Stimulated activated CD8-positive, alpha-beta memory T cell treated with anti-CD3 and anti-CD28 coated beads, Interleukin-7, amount 100 ng/mL, for 48 hours (primary cell): ENCODE results near the gene THBS3.
"Not testable (repeated sequence)": the region's sequence is repeated elsewhere in the genome, so short reads cannot be mapped to it uniquely, and the experiment has no call there.

Experiments
- DNase-seq, 2 donors: peaks; one replicate each; pipeline ENCODE4 v3.0.0-alpha.2; 2020; ENCODE audit warnings: low read depth in 1 of 2; ENCODE audit errors: extremely low read depth in 1 of 2

The THBS3 gene

DNA sequence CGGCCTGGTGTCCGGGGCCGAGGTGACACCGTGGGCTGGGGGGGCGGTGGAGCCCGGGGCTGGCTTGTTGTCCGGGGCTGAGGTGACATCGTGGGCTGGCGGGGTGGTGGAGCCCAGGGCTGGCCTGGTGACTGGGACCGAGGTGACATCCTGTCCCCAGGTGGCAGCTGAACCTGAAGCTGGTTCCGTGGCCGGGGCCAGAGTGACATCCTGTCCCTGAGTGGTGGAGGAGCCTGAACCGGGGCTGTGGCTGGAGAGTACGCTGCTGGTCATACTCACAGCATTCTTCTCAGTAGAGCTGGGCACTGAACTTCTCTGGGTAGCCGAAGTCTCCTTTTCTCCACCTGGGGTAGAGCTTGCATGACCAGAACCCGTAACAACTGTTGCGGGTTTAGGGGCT is 15.8 kb downstream of the THBS3 start:
- no peak for DNase-seq

DNA sequence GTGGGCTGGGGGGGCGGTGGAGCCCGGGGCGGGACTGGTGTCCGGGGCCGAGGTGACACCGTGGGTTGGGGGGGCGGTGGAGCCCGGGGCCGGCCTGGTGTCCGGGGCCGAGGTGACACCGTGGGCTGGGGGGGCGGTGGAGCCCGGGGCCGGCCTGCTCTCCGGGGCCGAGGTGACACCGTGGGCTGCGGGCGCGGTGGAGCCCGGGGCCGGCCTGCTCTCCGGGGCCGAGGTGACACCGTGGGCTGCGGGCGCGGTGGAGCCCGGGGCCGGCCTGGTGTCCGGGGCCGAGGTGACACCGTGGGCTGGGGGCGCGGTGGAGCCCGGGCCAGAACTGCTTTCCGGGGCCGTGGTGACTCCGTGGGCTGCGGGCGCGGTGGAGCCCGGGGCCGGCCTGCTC is 17.8 kb downstream of the THBS3 start:
- DNase-seq: not testable (repeated sequence)

DNA sequence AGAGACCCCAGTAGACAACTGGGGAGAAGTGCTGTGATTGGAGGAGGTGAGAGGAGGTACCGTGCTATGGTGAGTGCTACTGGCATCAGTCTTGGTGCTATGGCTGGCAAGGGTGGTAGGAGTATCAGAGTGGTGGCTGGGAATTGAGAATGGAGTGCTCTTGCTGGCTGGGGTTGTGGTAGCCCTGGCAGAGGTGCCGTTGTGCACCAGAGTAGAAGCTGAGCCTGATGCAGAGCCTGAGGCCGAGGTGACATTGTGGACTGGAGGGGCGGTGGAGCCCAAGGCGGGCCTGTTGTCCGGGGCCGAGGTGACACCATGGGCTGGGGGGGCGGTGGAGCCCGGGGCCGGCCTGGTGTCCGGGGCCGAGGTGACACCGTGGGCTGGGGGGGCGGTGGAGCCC is 19.4 kb downstream of the THBS3 start:
- no peak for DNase-seq

DNA sequence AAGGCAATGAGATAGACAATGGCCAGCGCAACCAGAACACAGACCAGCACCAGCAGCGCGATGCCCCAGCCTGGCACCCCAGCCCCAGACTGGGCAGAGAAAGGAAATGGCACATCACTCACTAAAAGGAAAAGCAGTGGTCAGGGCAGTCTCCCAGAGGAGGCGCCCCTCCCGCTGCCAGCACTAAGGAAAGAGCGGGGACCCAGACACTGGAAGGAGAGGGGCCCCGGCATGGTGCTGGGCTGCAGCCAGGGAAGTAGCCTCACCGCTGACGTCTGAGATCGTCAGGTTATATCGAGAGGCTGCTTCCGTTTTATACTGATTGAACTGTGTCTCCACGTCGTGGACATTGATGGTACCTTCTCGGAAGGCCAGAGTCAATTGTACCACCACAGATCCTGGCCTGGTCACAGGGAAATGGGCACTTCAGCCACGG is 20.2 kb downstream of the THBS3 start:
- no peak for DNase-seq

DNA sequence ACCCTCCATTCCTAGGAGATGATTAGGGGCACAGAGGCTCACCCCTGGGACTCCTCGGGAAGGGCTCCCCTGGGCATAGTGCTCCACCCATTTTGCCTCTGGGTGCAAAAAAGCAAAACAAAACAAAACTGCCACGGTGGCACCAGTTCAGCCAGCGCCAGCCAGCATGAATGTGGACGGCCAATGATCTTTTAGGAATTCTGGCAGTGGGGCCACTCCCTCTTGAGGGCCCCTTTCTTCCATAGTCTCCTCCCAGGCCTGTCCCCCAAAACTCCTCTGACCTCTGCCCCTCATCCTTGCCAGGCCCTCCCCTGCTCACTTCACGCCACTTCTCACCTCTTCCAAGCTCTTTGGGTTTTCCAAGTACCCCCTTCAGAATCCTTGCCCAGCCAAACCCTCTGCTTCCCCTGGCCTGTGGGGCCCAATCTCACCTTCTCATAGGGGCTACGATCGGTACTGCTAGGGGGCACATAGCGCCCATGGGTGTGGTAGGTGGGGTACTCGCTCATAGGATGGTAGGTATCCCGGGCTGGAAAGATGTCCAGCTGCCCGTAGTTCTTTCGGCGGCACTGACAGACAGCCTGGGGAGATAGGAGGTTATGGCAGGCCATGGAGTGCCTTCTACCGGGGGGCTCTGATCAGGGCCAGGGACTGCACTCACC is 20.8 kb downstream of the THBS3 start:
- DNase-seq: no peak

DNA sequence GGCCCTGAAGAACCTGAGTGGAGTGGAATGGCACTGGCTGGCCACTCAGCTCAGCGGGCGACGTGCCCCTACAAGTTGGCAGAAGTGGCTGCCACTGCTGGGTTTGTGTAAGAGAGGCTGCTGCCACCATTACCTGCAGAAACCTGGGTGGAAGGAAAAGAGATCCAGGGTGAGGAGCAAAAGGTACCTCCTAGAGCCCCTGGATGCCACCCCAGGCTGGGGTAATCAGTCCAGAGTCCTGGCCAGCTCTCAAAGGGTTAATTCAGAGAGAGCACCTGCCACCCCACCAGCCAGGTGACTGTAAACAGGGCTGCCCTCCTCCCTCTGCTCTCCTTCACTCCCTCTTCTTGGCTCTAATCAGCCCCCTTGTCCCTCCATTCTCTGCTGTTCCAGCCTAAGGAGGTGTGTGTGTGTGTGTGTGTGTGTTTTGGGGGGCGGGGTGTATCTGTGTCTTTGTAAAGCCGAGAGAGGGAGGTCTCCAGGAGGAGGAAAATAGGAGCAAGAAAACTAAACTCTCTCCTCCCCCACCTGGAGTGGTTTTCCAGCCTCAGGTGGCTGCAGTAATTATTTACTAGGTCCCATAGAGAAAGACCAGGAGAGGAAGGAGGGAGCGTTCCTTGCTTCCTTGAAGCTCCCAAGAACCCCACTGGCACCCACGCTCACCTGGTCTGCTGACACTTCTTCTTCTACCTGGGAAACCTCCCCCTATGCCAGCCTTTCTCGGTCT is 21.5 kb downstream of the THBS3 start:
- DNase-seq: no peak

DNA sequence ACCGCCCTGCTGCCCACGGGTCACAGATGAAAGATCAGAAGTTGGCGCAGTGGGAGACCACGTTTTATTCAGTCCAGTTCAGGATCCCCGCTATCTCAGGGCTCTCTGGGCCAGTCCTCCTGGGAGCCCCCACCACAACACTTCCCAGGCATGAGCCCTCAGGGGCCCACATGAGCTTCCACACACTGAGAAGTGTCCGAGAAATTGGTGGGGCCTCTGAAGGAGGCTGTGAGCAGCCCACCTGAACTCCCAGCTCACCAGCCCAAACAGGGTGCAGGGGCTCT is 22.0 kb downstream of the THBS3 start:
- DNase-seq: no peak

DNA sequence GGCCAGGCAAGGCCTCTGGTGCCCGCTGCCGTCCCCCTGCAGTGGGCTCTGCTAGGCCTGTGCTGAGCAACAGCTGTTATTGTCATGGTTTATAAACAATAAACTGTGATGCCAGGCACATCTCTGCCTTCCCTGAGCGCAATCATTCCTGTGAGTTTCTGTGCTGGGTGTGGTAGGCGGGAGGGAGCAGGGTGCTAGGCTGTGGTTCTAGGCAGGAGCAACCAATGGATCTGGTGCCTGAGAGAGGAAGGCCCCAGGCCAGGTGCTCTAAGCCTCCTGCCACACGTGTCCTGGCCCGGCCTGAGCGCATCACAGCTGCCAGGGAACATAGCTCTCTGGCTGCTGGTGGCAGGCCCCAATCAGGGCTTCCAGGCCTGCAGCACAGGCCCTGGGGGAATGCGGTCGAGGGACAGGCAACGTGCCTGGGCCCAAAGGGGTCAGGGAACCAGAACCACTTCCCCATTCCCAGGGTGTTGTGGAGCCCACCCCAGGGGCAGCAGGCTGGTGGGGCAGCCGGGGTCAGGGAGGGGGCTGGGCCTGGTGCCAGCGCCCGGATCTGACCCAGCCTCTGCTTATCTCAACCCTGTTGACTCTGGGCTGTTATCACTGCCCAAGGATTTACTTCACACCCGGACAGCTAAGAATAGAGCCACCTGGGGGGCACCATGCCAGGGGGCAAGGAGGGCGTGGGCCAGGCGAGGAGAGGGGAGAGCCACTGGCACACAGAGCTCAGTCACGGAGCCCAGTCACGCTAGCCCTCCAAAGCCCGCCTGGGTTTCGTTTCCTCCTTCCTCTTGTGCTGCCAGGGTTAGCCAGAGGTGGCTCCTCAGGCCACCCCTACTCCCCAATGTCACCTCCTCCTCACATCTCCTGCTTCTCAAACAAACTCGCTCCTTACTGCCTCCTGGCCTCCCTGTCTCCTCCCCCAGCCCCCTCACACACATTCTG is 22.6 kb downstream of the THBS3 start:
- no peak for DNase-seq

DNA sequence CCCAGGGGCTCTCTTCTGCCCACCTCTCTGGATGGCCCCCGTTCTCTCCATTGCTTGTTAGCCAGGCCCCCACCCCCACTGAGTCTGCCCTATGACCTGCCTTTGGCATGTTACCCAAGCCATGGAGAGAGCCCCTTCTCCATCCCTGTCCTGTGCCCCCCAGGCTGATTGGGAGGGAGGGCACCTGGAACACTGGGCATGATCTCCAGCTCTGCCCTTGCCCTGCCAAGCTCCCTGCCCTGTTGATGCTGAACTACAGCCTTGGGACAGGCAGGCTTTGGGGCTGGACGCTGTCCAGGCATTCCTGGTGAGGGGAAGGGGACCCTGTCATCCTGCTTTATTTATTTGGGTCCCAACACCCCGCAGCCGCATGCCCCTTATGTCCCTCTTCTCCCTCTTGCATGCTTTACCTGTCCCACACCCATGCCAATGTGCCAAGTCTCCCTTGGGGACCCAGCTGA is 23.3 kb downstream of the THBS3 start:
- DNase-seq: no peak

DNA sequence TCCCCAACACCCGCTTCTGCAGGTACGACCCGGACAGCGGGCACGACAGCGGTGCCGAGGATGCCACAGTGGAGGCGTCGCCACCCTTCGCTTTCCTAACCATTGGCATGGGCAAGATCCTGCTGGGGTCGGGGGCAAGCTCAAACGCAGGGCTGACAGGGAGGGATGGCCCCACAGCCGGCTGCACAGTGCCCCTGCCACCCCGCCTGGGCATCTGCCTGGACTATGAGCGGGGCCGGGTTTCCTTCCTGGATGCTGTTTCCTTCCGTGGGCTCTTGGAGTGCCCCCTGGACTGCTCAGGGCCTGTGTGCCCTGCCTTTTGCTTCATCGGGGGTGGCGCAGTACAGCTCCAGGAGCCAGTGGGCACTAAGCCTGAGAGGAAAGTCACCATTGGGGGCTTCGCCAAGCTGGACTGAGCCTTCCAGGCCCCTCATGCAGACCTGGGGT is 23.9 kb downstream of the THBS3 start:
- DNase-seq: no peak

DNA sequence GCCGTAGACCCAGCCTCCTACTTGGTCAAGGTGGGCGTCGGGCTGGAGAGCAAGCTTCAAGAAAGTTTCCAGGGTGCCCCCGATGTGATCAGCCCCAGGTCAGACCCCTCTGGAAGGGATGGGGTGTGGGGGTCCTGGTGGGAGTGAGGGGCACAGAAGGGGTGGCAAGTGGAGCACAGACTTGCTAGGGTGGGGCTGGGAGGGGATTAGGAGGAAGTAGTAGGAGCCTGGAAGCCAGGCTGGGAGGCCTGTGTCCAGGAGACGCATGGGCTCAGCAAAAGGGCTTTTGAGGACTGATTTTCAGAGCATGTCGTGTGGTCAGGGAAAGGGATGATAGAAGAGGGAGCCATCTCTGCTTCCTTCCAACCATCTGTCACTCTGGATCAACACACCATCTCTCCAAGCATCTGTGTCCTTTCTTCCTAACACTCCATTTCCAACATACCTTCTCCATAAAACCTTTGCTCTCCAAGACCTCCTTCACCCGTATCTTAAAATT is 25.6 kb downstream of the THBS3 start:
- DNase-seq: no peak

DNA sequence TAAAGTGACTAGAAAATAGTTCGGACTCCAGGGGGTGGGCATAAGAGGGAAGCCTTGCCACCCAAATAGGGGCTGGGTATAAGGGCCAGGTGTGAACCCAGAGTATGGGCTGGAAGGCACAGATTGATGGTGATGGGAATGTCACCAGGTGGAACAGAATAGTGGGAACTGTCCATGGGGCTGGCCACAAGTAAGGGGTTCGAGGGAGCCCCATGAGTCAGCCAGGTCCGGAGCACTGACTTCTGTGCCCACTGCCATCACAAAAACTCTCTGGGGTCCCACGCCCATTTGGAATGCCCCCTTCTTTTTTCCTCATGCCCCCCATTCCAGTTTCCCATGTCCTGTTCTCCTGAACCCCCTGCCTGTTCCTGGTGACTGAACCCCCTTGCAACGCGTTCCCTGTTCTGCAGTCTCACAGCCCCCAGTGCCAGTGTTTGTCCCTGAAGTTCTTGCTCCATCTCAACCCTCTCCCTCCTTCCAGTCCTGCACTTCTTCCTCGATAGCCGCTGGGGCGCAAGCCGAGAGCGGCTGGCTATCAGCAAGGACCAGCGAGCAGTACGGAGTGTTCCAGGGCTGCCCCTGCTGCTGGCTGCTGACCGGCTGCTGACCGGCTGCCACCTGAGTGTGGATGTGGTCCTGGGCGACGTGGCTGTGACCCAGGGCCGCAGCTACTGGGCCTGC is 26.2 kb downstream of the THBS3 start:
- DNase-seq: no peak

DNA sequence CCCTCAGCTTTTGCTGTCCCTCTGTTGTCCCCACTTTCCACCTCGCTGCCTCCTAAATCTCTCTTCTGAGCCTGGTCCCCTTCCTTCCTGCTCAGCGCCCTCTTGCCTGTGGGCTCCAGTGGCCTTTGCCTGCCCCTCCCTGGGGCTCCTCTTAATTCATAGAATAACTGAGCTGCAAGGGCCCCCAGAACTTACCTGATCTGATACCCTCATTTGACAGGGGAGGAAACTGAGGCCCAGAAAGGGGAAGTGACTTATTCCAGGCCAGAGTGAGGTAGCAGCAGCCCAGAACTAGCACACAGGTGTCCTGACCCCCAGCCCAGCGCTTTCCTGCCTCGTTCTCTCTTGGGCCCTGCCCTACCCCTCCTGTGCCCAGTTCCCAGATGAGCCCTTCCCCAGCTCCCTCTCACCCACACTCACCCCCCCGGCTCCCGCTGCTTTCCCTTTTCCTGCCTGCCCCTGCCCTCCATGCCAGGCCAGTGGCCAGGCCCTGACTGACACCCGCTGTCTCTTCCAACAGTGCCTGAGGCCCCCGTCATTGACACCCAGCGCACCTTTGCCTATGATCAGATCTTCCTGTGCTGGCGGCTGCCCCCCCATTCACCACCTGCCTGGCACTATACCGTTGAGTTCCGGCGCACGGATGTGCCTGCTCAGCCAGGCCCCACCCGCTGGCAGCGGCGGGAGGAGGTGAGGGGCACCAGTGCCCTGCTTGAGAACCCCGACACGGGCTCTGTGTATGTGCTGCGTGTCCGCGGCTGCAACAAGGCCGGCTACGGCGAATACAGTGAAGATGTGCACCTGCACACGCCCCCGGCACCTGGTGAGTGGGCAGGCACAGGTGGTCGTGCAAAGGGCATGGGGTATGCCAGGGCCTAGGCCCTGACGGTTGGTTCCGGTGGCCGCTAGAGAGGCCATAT is 28.3 kb downstream of the THBS3 start:
- no peak for DNase-seq

DNA sequence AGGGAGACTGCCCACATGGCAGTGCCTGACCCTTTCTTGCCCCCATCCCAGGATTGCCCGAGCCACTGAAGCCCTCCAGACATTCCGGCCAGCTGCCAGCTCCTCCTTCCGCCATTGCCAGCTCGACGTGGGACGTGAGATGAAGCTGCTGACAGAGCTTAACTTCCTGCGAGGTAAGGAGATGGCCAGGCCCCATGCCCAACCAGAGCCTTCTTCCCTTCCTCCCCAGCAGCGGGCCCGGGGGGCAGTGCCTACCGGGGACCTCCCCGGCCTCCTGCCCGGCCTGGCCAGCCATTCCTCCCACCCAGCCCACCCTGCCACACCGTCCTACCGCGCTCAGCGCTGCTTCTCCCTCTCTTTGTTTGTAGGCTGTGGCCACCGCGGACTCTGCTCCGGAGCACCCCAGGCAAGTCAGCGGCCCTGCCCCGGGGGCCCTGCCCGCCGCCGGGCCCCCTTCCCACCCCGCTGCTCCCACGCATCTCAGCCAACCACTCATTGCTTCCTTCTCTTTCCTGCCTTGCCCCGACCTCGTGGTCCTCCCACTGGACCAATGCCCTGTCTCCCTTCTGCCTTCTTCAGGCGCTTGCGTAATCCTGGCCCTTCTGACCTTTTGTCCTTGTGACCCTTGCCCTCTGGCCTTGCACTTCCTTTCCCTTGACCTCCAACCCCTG is 29.1 kb downstream of the THBS3 start:
- DNase-seq: no peak

DNA sequence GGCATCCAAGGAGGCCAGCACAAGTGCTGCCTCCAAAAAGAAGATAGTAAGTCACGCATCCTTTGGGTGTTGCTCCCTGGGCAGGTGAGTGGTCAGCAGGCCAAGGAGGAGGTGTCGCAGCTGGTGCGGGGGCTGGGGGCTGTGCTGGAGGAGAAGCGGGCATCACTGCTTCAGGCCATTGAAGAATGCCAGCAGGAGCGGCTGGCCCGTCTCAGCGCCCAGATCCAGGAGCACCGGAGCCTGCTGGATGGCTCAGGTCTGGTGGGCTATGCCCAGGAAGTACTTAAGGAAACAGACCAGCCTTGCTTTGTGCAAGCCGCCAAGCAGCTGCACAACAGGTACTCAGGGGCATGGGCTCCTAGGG is 29.8 kb downstream of the THBS3 start:
- no peak for DNase-seq

DNA sequence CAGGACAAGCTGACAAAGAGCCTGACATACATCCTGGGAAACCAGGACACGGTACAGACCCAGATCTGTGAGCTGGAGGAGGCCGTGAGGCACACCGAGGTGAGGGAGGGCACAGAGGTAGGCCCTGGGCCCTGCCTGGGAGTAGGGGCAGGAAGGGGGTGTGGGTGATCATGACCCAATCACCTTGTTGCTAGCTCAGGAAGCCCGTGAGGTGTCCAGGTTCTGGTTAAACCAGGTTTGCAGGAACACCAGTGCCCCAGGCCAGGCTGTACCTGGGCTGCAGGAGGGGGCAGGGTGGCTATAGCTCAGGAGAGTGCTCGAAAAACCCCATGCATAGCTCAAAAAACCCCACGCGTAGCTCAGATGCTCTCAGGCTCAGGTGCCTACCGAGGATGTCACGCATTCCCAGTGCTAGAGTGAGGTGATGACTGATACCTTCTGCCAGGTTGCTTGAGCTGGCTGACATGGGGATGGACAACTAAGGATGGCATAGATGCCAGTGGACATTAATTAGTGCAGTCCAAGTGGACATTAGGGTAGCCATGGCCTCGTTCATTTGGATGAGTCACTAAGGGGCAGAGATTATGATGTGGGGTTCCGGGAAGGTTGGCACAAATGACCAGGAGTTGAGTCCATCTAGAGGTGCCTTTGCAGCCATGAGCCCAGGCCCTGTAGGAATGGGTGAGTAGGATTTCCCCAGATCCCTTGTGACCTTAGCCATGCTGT is 30.3 kb downstream of the THBS3 start:
- no peak for DNase-seq

DNA sequence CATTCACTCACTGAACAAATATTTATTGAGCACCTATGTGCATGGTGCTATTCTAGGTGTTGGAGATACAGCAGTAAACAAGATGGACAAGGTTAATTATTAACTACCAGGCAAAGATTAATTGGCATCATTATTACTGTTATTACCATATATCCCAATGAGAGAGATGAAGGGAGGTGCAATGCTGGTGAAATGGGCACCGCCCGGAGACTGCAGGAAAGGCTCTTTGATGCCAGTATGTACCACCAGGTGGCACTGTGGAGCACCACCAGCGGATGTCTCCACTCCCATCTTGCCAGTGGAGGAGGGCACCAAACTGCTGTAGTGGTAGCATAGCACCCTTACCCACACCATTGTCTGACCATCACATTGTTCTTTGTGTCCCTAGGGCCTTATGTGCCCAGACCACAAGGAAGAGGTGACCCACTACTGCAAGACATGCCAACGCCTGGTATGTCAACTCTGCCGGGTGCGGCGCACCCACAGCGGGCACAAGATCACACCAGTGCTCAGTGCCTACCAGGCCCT is 31.1 kb downstream of the THBS3 start:
- peak; percentile 63 to 75 for DNase-seq

DNA sequence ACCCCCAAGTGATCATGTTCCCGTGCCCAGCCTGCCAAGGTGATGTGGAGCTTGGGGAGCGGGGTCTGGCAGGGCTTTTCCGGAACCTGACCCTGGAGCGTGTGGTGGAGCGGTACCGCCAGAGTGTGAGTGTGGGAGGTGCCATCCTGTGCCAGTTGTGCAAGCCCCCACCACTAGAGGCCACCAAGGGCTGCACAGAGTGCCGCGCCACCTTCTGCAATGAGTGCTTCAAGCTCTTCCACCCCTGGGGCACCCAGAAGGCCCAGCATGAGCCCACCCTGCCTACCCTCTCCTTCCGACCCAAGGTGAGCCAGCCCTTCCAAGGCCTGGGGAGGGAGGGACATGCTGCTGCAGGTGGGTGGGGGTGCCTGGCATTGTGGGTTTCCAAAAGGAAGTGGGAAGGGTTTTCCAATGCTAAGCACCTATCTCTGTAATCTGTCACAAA is 31.7 kb downstream of the THBS3 start:
- DNase-seq: no peak
